Adipocyte (in vitro differentiated cells): ENCODE measurements around the gene CMTM7.

Experiments used
- DNase-seq: peaks from one replicate; pipeline ENCODE4 v3.0.0-alpha.2; 2015; ENCODE audit warnings: low read depth
- H3K27me3 ChIP-seq: replicated peaks from 2 replicates; pipeline ENCODE4 v1.7.0; 2013; ENCODE audit warnings: mild to moderate bottlenecking, low read length, moderate library complexity; ENCODE audit not compliant: control insufficient read depth, insufficient read depth
- H3K36me3 ChIP-seq: 2 replicates; pipeline ENCODE4 v1.7.0; 2013; ENCODE audit warnings: low read length, mild to moderate bottlenecking, moderate library complexity; ENCODE audit not compliant: control insufficient read depth, insufficient read depth, severe bottlenecking
- H3K4me1 ChIP-seq: 2 replicates; pipeline ENCODE4 v1.7.0; 2013; ENCODE audit warnings: mild to moderate bottlenecking, low read length, moderate library complexity; ENCODE audit not compliant: control insufficient read depth, insufficient read depth
- H3K4me3 ChIP-seq: 2 replicates; pipeline ENCODE4 v1.7.0; 2013; ENCODE audit warnings: mild to moderate bottlenecking, low read length, moderate library complexity
- H3K9ac ChIP-seq: 2 replicates; pipeline ENCODE4 v1.7.0; 2013; ENCODE audit warnings: mild to moderate bottlenecking, low read length, moderate library complexity
- H3K9me3 ChIP-seq: 2 replicates; pipeline ENCODE4 v1.7.0; 2013; ENCODE audit warnings: mild to moderate bottlenecking, low read length, moderate library complexity; ENCODE audit not compliant: control insufficient read depth

The CMTM7 gene

DNA sequence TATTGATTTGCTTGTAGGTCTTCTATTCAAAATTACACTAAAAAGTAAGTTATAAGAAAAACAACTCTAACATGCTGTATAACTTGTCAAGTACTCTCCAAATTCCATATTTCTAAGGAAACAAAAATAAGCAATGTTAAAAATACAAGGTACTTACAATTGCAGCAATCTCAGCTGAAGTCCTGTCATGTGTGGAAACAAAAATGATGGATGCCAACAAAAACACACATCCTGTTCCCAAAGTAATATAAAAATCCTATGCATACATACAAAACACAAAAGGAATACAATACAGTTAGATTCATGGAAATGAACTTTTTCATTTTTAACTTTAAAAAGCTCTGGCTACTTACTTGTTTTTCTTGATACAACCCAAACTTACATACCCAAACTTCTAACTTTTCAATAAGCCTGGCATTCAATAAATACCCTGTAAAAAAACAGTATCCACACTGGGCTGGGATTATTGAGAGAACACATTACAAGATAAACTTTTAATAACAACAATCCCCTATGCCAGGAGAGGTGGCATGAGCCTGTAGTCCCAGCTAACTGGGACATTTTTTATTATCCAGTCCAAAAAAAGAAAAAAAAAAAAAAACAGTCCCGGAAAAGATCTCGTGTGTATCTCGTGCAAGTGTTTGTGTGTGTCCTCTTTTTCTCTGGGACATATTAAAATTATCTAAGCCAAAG lies 96.3 kb downstream of the CMTM7 start:
- DNase-seq, result peak; percentile 67
- Histone ChIP-seq H3K36me3 (peaks cover 54% of the 10 kb centered on the region), H3K27me3 (no peaks in the 10 kb centered on the region), H3K9ac (no peak overlapping the region), H3K9me3 (no peaks in the 10 kb centered on the region), H3K4me1 (peaks cover 20% of the 10 kb centered on the region), H3K4me3 (no peak overlapping the region)

DNA sequence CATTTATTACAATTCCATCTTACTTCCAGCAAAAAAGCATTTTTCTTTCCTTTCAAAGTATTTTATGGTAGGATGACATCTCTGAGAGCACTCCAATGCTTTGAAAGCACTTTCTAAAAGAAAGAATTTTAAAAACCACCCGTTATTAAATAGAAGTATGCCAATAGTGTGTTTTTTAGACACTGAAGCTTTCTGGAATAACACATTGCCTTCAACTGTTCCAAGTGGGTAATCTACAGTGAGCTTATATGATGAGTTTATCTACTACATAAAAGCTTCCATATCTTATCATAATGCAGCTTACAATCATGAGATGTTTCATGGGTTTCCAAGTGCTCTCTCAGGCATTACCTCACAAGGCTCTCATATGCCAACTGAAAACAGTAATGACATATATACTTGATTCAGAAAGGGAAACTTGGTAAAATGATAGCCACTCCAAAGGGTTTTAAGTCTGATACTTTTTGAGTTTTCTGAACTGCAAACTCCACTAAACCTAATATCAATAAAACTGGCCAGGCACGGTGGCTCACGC lies 96.9 kb downstream of the CMTM7 start:
- H3K4me3 ChIP-seq, result no peak overlapping the region
- H3K36me3 ChIP-seq, result peaks cover 48% of the 10 kb centered on the region
- H3K4me1 ChIP-seq, result peaks cover 26% of the 10 kb centered on the region
- no peaks in the 10 kb centered on the region for H3K9me3 ChIP-seq
- H3K27me3 ChIP-seq, result no peaks in the 10 kb centered on the region
- no peak for DNase-seq
- H3K9ac ChIP-seq, result no peak overlapping the region

DNA sequence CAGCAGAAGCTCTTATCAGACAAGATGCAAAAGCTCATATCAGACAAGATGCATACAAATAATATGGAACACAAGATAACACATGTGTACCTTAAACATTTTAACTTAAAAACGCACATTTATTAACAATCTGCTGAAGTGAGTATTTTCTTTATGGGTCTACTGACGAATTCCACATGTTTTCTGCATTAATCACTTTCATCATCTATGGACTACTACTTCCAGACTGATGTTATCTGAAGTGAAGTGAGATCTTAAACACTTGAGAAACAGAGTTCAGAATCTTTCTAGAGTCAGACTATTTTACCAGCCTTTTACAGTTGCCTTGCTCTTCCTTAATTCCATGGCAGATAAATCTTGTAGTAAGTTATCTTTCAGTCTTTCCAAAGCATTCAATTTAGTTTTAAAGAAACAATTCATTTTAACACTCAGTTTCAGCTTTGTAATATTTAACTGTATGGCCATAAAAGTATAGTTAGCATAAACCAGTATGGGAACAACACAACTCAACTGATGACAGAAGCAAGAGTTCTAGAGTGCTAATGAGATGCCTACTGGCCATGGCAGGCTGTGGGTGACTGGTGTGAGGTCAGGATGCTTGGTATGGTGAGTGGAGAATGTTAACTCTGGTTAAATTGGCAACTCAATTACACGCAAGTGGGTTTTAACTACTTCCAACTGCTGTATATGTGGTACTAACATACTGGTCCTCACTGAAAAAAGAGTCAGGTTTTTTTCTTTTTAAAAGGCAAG lies 101.2 kb downstream of the CMTM7 start:
- peaks cover 19% of the 10 kb centered on the region for H3K36me3 ChIP-seq
- no peak for DNase-seq
- no peak overlapping the region for H3K9ac ChIP-seq
- peaks cover 26% of the 10 kb centered on the region for H3K4me1 ChIP-seq
- no peak overlapping the region for H3K4me3 ChIP-seq
- no peaks in the 10 kb centered on the region for H3K9me3 ChIP-seq
- H3K27me3 ChIP-seq, result no peaks in the 10 kb centered on the region

DNA sequence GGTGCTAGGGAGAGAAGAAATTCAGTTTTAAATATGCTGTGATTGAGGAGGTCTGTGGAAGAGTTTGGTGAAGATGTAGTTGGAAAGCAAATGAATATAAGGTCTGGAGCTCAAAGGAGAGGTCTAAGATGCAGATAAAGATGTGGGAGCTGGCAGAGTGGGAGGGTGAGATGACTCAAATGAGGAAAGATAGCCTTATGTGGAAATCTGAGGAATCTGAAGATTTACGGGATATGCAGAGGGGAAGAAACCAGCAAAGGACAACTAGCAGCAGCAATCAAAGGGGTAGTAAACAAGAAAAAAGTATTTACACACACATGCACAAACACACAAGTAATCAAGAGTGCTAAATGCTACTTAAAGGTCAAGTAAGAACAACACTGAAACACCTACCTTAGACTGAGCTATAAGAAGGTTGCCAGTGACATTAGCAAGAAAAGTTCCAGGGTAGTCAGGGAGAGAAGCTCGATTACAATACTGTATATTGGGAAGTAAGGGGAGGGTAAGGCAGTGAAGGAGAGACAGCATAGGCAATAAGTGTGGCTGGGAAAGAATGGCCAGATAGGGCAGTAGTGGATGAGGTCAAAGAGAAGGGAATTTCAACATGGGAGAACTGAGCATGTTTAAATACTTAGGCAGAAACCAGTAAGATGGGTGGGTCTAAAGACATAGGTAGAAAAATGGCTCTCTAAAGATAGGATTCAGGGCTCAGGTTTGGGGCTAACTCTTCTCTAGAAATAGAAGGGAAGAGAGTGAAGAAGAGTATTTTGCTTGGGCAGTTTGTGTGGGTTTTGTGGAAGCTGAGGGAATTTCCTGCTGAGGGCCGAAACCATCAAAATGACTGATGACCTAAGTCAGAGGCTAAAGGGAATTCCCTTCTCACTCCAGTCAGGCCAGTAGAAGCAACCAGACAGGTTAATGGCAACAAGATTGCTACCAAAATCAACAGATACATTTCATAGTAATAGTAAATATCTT lies 102.1 kb downstream of the CMTM7 start:
- H3K4me1 ChIP-seq, result peaks cover 18% of the 10 kb centered on the region
- no peaks in the 10 kb centered on the region for H3K9me3 ChIP-seq
- DNase-seq, result no peak
- H3K27me3 ChIP-seq, result no peaks in the 10 kb centered on the region
- H3K36me3 ChIP-seq, result peaks cover 14% of the 10 kb centered on the region
- no peak overlapping the region for H3K9ac ChIP-seq
- H3K4me3 ChIP-seq, result no peak overlapping the region

DNA sequence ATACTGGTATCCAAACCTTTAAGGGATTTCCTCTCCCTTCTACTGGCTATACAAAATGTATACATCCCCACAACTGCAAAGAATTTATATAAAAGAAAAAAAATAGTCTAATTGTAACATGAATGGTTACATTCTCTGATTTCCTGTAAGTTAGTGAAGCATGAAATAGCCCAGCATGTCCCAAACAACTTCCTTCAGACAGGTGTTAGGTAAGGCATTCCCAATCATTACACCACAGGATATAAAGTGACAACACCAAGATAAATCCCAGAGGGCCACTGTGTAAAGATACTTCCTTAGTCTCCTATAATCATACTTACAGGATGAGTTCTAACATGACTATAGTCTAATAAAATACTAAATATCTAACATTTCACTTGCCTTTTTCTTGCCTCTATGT lies 103.4 kb downstream of the CMTM7 start:
- no peak for DNase-seq
- H3K9me3 ChIP-seq, result no peaks in the 10 kb centered on the region
- no peak overlapping the region for H3K9ac ChIP-seq
- no peak overlapping the region for H3K4me3 ChIP-seq
- H3K36me3 ChIP-seq, result peaks cover 16% of the 10 kb centered on the region
- no peaks in the 10 kb centered on the region for H3K27me3 ChIP-seq
- H3K4me1 ChIP-seq, result peaks cover 18% of the 10 kb centered on the region

DNA sequence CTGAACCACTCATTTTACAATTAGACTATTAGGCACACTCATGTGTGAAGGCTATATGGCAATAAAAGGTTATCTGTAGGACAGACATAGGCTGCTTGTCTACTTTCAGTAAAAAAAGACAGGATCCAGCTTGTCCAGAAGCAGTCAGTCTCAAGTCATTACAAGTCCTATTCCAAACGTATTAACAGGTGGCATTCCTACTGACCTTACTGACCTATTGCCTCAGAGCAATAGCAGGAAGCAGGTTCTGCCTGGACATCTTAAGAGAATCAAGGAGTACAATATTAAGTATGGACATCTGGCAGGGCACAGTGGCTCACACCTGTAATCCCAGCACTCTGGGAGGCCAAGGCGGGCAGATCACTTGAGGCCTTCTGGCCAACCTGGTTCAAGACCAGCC lies 104.0 kb downstream of the CMTM7 start:
- no peak for DNase-seq
- Histone ChIP-seq H3K9ac (no peak overlapping the region), H3K4me1 (peaks cover 21% of the 10 kb centered on the region), H3K9me3 (no peaks in the 10 kb centered on the region), H3K4me3 (no peak overlapping the region), H3K27me3 (no peaks in the 10 kb centered on the region), H3K36me3 (peaks cover 16% of the 10 kb centered on the region)

DNA sequence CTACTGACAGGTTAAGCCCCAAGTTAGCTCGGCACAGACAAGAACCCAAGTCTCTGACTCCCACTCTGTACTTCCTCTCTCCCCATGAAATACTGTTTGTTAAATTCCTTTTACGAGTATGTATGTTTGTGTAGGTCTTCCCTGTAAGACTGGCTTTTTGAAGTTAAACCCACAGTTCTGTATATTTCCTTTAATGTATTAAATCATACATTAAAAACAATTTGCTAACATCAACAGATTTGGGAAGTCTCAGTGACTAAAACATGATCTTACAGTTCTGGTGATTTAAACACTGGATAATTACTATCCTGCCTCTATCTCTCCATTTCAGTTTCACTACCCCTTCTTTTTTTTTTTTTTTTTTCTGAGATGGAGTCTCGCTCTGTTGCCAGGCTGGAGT lies 106.6 kb downstream of the CMTM7 start:
- Histone ChIP-seq H3K9me3 (no peaks in the 10 kb centered on the region), H3K27me3 (no peaks in the 10 kb centered on the region), H3K9ac (no peak overlapping the region), H3K4me3 (no peak overlapping the region), H3K4me1 (peaks cover 21% of the 10 kb centered on the region), H3K36me3 (peaks cover 2% of the 10 kb centered on the region)
- DNase-seq, result no peak

DNA sequence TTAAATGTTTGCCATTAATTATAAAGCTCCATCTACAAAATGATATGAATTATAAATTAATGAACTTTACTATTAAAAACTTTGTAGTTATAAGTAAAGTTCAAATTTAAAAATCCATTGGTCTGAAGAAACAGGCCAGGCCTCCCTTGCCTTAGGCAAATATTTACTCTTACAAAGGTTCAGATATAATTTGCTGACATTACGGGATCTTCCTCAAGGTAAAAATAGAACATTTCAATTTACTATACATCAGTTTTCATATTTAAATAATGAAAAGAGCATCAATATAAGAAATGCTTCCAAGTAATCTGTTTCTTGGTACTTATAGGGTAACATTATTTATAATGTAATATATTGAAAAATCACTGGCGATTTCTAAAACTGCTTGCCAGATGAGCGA lies 107.3 kb downstream of the CMTM7 start:
- Histone ChIP-seq H3K27me3 (no peaks in the 10 kb centered on the region), H3K9me3 (no peaks in the 10 kb centered on the region), H3K4me3 (no peak overlapping the region), H3K4me1 (peaks cover 14% of the 10 kb centered on the region), H3K36me3 (peaks cover 2% of the 10 kb centered on the region), H3K9ac (no peak overlapping the region)
- no peak for DNase-seq

DNA sequence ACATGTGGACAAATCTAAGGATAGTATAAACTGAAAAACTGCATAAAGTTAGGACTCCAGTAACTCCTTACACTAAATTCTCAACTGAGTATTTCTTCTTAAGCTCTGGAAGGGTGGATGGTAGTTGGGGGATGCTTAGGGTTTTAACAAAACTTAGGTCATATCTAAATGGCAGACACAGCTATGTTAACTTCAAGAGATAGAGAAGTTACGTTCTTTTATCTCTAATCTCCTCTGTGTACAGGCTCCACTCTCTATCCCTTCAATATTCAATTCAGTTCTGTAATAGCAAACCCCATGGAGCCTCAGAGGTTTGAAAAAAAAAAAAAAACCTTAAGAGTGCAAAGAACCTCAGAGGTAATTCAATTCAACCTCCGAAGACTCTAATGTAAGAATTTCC lies 107.9 kb downstream of the CMTM7 start:
- Histone ChIP-seq H3K4me3 (no peak overlapping the region), H3K36me3 (peaks cover 2% of the 10 kb centered on the region), H3K9ac (no peak overlapping the region), H3K9me3 (no peaks in the 10 kb centered on the region), H3K4me1 (peaks cover 12% of the 10 kb centered on the region), H3K27me3 (no peaks in the 10 kb centered on the region)
- DNase-seq, result no peak

DNA sequence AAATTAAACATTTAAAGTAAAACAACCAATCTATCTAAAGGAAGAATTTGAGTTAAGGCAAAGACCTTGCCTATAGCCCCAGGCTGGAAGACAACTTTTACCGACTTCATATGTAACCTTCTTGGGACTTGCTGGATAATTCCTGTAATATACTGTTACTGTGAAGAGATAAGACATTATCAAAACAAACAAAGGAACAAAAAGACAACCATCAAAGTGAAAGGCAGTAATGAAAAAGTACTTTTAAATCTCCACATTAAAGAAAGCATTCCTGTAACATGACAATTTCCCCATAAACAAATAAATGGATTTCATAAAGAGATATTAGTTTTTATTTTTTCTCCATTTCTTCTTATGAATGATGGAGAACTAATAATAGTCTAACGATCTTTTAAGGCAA lies 108.6 kb downstream of the CMTM7 start:
- peak overlapping the region; percentile 88 for H3K4me3 ChIP-seq
- no peaks in the 10 kb centered on the region for H3K9me3 ChIP-seq
- no peak overlapping the region for H3K9ac ChIP-seq
- H3K4me1 ChIP-seq, result peaks cover 12% of the 10 kb centered on the region
- no peak for DNase-seq
- H3K27me3 ChIP-seq, result no peaks in the 10 kb centered on the region
- peaks cover 2% of the 10 kb centered on the region for H3K36me3 ChIP-seq
